Left colon (tissue), 2 donors: Measurements from ENCODE around the gene PLCB4. TPM values are rescaled to one million over a fixed set of nuclear protein-coding genes. Genes with fewer than 3 reads are reported as not detected.
A peak's percentile ranks its signal among the peaks of the same experiment; 100 is the strongest.

Experiments used
- ATAC-seq: fragments of 200-7000 bp; cut with Tn5 transposase; one replicate; pipeline ENCODE4 v1.9.1; 2020; ENCODE audit warnings: mild to moderate bottlenecking, moderate library complexity
- DNase-seq, 2 donors: peaks; one replicate each; pipeline ENCODE4 v3.0.0-alpha.2; 2020
- intact Hi-C, 2 donors: fragments of 100-400 bp; cut with DNase I in 1 of 2; cut with micrococcal nuclease in 1 of 2; formaldehyde crosslinking; loops; one replicate each; pipeline versions ENCODE4 v1.11.2 to v1.14.0; 2022; cut with DNase I, micrococcal nuclease
- total RNA-seq, 2 donors: library from RNA; stranded (reverse); fragmentation: NEBNext Ultra II Directional; extraction: Animal tissue kit (Norgen Biotek cat#: 25700); gene quantifications; one replicate each; pipeline ENCODE4 v1.2.1, GENCODE V29; 2021
- donor health status: DM: no; HTN: no; CAD: no.
- donor health status: DM: yes; HTN: yes; CAD: no.

Gene PLCB4
- total RNA-seq, 2 donors from 2014 or later: 45.3 to 58.2 TPM

DNA sequence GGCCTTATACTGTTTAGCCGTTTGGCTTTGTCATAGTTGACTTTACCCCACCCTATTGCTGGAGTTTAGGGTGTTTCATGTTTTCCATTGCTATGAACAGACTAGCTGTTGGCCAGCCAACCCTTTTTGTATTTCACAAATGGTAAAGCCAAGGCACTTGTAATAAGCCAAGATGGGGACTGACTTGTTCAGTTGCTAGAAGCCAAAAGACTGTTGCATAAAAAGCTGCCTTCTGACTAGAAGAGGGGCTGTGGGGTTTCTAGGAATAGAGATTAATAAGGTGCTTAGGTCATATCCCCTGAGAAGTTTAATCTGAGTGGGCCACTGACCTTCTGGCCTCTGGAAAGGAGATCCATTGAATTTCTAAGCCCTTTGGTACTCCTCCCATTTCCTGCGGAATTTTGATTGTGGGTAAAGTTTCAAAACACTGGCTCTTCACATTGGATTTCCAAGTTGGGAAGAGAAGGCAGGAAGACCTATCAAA lies 211.1 kb downstream of the PLCB4 start:
- peak; percentile 69 for ATAC-seq
- DNase-seq: no peak
- intact Hi-C loops: no loop called here

DNA sequence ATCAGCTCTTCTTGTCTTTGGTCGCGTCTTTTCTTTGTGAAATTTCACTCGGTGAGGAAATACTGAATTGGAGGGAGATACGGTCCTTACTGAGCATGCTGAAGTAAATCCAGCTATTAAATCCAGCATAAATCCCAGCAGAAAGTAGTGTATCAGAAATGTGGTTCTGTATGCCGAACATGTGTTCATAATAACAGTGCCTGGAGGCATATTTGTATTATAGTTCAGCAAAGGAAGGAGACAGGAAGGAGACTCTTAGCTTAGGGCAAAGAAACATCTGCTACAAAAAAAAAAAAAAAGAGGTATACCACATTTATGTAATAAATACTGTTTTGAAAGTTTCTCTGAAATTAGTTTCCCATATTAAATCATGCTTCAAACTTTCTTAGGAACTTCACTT lies 211.8 kb downstream of the PLCB4 start:
- no peak for DNase-seq
- intact Hi-C loops: no loop called here
- ATAC-seq: no peak

DNA sequence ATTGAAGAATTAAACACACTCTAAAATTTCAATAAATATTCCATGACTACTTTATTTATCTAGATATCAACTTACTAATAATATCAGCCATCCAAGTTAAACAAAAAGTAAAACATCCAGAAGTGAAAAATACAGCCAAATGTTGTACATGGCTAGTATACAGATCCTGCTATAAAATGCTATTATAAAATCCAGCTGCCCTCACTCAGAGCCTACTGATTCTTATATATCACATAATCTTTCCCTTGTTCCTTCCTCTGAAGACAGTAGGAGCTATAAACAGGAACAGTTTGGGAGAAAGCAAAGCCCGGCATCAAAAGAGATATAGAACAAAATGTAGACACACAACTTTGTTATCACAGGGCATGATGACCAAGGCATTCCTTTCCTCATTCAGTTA lies 212.9 kb downstream of the PLCB4 start:
- no peak for DNase-seq
- intact Hi-C loops: no loop called here
- ATAC-seq: no peak

DNA sequence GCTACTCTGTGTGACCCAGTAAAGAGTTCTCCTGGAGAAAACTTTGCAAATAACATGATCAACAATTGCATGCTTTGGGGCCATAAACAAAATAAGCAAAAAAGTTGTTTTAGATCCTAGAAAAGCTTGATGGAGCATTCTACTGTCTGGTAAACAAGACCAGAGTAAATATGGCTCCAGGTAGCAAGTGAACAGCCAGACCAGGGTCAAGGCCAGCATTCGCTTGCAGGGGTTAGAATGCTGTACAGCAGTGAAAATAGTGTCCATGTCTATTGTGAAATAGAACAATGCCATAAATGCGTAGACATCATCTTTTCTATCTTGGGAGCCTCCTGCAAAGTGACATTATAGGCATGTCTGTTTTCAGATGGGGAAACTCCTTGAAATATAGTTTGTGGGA lies 216.7 kb downstream of the PLCB4 start:
- ATAC-seq: no peak
- intact Hi-C loops: no loop called here
- DNase-seq: no peak

DNA sequence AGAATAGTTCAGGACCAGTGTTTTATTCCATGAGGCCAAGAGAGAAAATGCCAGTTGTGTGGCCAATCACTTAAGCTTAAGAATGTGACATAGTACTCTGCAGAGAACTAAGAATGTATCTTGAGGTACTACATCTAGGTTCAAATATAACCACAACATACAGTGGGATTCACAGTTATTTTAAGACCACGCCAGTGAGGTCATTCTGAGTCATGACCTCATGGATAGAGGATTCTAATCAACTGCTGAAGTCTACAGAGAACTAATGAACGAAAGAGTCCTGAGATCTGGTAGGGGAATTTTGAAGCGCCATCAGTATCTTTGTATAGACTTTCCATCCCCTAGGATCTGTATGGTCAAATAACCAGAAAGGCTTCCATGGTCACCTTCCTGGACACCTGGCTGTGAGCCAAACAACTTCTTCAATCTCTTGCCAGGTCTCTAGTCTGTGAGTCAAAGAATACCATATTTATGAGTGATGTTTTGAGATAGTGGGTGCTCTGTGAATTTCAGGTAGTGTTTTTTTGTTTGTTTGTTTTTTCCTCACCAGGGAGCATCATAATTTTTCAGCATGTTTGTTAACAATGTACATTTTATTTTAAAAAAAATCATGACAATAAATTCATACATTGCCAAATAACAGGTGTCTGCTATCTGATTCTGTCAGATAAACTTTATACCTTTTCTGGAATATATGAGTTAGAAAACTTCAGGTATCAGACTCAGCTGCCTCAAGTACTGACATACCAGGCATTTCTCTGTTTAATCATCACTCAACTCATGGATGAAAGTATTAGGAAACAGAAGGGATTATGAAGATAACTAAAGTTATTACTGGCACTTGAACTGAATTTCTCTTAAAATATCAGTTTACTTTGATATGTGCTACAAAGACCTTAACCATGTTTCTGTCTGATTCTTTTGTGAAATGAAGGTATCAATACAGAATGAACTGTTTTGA lies 217.9 kb downstream of the PLCB4 start:
- no peak for DNase-seq
- ATAC-seq: no peak
- intact Hi-C loops: no loop called here

DNA sequence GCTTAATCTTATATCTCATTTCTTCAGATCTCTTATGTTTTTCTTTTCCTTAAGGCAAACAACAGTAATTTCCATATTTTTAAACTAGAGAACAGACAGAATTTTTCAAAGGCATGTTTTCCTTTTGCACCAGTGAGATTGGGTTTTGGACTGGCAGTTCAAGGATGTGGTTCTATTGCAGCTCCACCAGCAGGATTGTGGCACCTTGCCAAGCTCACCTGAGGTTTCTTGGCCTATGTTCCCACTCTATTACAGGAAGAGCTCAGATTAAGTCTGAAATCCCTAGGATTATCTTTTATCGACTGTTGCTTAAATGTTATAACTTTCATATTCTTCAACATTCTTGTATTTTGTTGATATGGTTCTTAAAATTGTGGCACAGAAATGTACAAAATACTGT lies 218.9 kb downstream of the PLCB4 start:
- intact Hi-C loops: no loop called here
- DNase-seq: peak in 1 of 2 donors; percentile 49
- no peak for ATAC-seq

DNA sequence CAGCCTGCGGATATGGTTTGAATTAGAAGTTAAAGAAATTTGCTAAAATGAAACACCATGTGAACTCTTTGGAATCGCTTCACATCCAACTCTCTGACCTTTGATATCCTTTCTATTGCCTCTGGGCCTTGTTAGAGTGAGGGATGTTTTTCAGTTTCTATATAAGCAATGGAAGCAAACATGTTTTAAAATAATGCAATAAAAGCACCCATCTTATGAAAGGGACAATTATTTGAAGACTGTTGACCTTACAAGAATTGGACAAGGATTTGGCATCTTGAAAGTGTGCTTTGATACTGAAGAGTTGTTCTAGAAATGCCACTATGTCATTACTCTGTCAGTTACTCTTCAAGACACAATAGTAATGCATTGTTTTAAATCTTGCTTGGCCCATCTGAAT lies 221.4 kb downstream of the PLCB4 start:
- intact Hi-C loops: no loop called here
- DNase-seq: no peak
- ATAC-seq: no peak

DNA sequence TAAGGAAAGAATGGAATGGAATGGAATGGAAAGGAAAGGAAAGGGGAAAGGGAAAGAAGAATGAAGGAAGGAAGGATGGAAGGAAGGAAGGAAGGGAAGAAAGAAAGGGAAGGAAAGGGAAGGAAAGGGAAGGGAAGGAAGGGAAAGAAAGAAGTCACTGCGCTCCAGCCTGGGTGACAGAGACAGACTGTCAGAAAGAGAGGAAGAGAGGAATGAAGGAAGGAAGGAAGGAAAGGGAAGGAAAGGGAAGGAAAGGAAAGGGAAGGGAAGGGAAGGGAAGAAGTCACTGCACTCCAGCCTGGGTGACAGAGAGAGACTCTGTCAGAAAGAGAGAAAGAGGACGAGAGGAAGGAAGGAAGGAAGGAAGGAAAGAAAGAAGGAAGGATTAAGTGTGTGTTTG lies 224.3 kb downstream of the PLCB4 start:
- intact Hi-C loops: no loop called here
- no peak for ATAC-seq
- no peak for DNase-seq

DNA sequence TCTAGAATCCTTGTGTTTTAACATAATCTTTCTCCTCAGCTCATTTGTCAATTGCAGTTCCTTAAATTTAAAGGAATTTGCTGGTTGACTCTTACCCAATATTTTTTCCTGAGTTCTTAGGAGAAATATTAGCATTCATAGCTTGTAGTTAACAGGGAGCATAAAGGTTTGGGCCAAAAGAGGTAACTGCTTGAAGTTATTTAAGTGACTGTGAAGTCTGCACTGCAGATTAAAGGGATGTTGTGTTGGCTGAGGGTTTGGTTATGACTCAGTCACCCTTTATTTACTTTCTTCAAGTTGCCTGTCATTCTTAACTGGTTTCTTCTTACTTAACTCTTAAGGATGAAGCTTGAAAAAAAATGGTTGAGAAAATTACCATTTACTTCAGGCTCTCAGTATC lies 225.2 kb downstream of the PLCB4 start:
- intact Hi-C loops: no loop called here
- DNase-seq: no peak
- peak; percentile 49 for ATAC-seq

DNA sequence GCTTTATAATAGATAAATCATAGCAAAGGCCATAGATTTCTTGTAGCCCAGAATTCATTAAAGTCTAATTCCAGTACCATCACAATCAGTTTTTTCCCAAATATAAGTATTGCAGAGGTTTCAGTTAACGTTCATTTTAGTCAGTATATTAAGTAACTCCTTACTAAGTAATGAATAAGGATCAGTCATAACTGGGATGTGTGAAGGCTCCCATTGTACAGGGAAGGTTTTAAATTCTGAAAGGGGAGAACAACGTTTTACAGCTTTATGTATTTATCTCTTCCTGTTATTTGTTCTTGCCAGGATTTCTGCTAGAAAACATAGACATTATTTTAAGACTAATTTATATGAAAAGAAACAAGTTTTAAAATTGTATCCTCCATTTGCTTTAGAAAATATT lies 230.0 kb downstream of the PLCB4 start:
- ATAC-seq (no peak), DNase-seq (no peak)
- intact Hi-C loops: no loop called here

DNA sequence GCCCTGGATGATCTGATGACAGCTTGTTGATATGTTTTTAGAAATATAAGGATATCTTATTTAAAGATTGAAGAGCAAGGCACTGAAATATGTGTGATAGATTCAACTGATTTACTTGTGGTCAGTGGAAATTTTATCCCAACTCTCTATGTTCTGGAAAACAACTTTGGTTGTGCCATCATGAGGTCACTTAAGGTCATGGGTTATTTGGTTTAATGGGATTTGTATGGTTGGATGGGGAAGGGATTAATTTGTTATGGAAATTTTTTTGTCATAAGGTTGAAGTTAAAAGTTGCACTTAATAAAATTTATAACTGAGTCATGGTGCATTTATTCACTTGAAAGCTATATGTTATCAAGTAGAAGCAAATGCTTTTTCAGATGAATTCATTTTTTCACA lies 231.2 kb downstream of the PLCB4 start:
- intact Hi-C loops: no loop called here
- ATAC-seq (no peak), DNase-seq (no peak)

DNA sequence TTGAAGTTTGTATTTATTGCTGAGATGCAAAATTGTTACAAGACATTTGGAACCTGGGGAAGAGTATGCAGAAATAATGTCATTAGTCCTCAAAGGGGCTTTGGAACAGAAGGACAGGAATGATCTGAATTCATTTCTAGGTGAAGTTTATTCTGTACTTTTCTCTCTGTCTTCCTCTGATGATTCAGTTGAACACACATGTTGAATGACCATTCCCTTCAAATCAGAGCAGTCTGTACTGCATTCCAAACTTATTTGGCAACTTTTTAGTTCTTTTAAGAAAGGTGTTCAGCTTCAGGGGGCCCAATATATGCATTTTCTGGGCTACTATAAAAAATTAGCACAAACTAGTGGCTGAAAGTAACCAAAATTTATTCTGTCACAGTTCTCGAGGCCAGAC lies 231.6 kb downstream of the PLCB4 start:
- intact Hi-C loops: no loop called here
- no peak for DNase-seq
- ATAC-seq: no peak

DNA sequence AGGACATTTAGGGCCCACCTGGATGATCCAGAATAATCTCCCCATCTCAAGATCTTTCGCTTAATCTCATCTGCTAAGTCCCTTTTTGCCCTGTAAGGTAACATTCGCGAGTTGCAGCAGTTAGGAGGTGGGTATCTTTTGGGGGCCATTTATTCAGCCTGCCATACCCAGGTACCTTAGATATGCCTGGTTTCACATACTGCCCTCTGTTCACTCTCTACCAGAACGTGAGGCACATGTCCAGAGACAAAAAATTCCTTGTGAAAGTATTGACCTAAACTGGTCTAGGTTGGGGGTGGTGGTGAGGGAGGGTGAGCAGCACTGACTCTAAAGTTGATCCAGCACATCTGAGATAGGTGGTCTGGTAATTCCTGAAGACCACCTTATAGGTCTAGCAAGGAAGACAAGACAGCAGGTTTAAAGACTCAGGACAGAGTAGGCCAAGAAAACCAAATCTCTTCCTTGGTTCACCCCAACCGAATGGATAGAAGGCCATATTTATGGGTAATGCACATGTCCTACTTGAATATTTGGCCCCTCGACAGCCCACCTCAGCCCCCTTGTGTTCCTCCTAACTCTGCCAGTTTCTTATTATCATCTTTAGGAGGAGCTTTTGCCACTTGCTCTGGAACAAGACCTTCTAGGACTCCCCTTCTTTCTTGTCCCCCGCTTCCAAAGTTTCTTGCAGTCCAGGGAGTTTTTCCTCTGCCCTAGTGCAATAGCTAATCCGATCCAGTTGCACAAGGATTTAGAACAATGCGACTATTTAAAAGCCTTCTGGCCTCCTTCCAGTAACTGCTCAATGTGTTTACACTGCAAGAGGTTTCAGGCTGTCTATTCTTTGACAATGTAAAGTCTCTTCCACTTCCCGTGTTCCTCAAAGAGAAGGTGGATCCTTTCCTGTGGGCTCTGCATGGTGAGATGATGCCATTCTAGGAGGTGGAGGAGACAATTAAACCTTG lies 232.5 kb downstream of the PLCB4 start:
- intact Hi-C loops: no loop called here
- ATAC-seq (peak; percentile 94), DNase-seq (no peak)

DNA sequence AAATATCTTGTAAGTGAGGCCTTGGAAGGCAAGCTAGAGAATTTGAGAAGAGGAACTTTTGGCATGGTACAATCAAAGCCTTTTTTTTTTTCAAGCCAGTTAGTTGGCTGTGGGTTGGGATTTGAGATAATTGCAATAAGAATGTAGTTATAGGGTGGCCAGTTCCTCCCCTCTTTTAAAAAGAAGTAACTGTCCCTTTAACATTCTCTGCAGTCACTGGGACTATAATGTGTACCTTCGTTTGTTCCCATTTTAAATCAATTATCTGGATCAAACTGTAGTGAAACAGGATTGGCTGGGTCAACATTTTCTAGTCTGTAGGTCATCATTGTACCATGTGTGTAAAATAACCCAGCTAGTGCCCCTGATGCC lies 233.2 kb downstream of the PLCB4 start:
- peak; percentile 36 for ATAC-seq
- intact Hi-C loops: no loop called here
- no peak for DNase-seq

DNA sequence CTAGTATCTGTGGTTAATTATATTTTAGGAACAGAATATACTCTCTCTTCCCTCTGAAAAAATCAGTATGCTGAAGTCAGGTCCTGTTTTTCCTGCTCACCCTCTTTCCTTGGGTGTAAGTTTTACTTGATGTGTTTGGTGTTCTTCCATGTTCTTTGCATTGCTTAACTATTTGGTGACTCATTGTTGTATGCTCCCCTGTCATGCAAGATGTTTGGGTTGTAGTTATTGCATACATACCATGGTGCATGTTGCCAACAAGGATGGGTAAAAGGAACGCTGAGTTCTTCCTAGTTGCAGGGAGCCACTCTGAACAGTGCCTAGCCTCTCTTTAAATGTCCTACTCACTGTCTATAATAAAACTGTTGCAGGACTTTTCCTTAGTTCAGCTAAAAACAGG lies 237.6 kb downstream of the PLCB4 start:
- no peak for ATAC-seq
- intact Hi-C loops: no loop called here
- no peak for DNase-seq

DNA sequence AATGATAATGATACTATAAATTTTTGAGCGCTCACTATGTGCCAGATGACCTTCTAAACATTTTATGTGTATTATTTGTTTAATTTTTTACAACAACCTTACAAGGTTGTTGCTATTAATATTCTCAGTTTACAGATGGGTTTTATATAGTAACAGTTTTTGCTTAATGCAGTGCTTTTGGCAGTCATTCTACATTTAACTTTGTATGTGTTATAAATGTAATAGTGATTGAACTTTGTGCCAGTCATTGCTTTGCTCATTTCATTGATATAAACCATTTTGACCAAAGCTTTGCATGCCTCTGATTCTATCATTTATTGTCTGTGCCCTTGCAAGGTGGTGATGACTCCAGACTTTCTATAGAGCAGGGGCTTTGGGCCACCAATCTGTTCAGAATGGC lies 239.2 kb downstream of the PLCB4 start:
- DNase-seq (no peak), ATAC-seq (no peak)
- intact Hi-C loops: no loop called here

DNA sequence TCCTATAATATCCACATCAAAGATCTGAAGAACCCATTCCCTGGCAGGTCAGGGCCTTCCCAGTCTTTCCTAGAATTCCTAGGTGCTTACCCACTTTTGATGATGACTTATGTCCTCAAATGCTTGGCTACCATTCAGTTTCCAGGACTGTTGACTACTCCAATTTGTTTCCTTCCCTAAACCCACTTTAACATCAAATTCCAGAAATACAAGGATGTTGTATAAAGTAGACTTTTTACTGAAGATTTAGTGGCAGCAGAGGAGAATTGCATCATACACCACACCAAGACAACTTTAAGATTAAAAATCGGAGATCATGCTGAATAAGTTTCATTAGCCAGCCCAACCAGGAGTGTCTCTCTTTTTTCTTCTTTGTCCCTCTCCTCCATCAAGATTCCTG lies 242.2 kb downstream of the PLCB4 start:
- DNase-seq: no peak
- intact Hi-C loops: no loop called here
- no peak for ATAC-seq

DNA sequence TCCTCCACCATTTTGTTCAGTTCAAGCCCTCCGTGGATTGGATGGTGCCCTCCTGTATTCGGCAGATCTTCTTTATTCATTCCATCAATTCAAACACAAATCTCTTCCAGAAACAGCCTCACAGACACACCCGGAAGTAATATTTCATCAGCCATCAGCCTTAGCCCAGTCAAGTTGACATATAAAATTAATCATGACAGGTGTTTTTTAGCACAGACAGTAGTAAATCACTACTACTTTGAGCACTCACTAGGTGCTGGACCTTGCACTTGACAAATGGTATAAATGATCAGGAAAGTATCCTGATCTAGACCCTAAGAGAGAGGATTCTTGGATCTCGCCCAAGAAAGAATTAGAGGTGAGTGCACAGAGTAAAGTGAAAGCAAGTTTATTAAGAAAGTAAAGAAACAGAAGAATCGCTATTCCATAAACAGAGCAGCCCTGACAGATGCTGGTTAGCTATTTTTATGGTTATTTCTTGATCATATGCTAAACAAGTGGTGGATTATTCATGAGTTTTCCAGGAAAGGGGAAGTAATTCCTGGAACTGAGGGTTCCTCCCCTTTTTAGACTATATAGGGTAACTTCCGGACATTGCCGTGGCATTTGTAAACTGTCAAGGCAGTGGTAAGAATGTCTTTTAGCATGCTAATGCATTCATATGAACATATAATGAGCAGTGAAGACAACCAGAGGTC lies 250.9 kb downstream of the PLCB4 start:
- intact Hi-C loops: no loop called here
- peak; percentile 73 for ATAC-seq

DNA sequence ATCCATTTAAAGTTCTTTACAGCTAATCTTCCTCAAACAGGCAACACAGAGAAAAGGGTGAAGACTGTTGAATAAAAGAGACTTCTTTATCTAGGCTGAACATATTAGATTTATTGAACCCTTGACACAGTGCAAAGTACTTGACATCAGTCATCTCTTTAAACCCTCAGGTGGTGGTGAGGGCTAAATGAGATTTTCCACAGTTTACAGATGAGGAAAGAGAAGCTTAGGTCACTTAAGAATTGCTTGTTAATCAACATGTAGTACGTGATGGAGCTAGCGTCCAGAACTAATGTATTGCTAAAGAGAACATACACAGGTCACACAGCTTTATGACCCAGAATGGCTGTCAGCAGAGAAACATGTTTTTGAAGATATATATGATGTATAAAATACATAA lies 252.1 kb downstream of the PLCB4 start:
- DNase-seq (no peak), ATAC-seq (no peak)
- intact Hi-C loops: no loop called here

More for the DNA sequence above, 250.9 kb downstream of the PLCB4 start:
- DNase-seq: no peak
